ENCODE measurements around the gene TPX2.

Gene TPX2

GRCh38 chr20:31758521-31758920 lies 19.4 kb downstream of the TPX2 start:
- WGBS = 91% methylated on average over 4 of the region's 4 CpGs

GRCh38 chr20:31758991-31759390 lies 19.9 kb downstream of the TPX2 start:
- no peak overlapping the region for H3K27ac ChIP-seq (ENCODE audit: low read depth, low read length)
- no peaks in the 10 kb centered on the region for H3K9me3 ChIP-seq (ENCODE audit: insufficient read depth, low read depth, low read length)
- no peak overlapping the region for H3K4me3 ChIP-seq (ENCODE audit: low read length)
- no peaks in the 10 kb centered on the region for H3K4me1 ChIP-seq (ENCODE audit: insufficient read depth, low read length)
- H3K27me3 ChIP-seq (ENCODE audit: insufficient read depth, low read length) = no peaks in the 10 kb centered on the region
- no peak overlapping the region for H3K9ac ChIP-seq (ENCODE audit: low read depth, low read length)
- peaks cover 65% of the 10 kb centered on the region for H3K36me3 ChIP-seq (ENCODE audit: insufficient read depth, low read length)

More at GRCh38 chr20:31758521-31758920, 19.4 kb downstream of the TPX2 start:
- Histone ChIP-seq H3K9ac (ENCODE audit: low read depth, low read length) (no peak overlapping the region), H3K36me3 (ENCODE audit: insufficient read depth, low read length) (peaks cover 62% of the 10 kb centered on the region), H3K4me3 (ENCODE audit: low read length) (no peak overlapping the region), H3K27ac (ENCODE audit: low read depth, low read length) (no peak overlapping the region), H3K4me1 (ENCODE audit: insufficient read depth, low read length) (no peaks in the 10 kb centered on the region), H3K27me3 (ENCODE audit: insufficient read depth, low read length) (no peaks in the 10 kb centered on the region), H3K9me3 (ENCODE audit: insufficient read depth, low read depth, low read length) (no peaks in the 10 kb centered on the region)

GRCh38 chr20:31759836-31760518 lies 20.9 kb downstream of the TPX2 start:
- H3K4me3 ChIP-seq (ENCODE audit: low read length) = no peak overlapping the region
- H3K9ac ChIP-seq (ENCODE audit: low read depth, low read length) = no peak overlapping the region
- no peak overlapping the region for H3K27ac ChIP-seq (ENCODE audit: low read depth, low read length)
- H3K36me3 ChIP-seq (ENCODE audit: insufficient read depth, low read length) = peaks cover 70% of the 10 kb centered on the region
- no peaks in the 10 kb centered on the region for H3K9me3 ChIP-seq (ENCODE audit: insufficient read depth, low read depth, low read length)
- H3K4me1 ChIP-seq (ENCODE audit: insufficient read depth, low read length) = no peaks in the 10 kb centered on the region
- WGBS = 89% methylated on average over 2 of the region's 2 CpGs
- no peaks in the 10 kb centered on the region for H3K27me3 ChIP-seq (ENCODE audit: insufficient read depth, low read length)

GRCh38 chr20:31760519-31761240 lies 21.6 kb downstream of the TPX2 start:
- Histone ChIP-seq H3K4me3 (ENCODE audit: low read length) (no peak overlapping the region), H3K36me3 (ENCODE audit: insufficient read depth, low read length) (peaks cover 77% of the 10 kb centered on the region), H3K27me3 (ENCODE audit: insufficient read depth, low read length) (no peaks in the 10 kb centered on the region), H3K9ac (ENCODE audit: low read depth, low read length) (no peak overlapping the region), H3K27ac (ENCODE audit: low read depth, low read length) (no peak overlapping the region), H3K9me3 (ENCODE audit: insufficient read depth, low read depth, low read length) (no peaks in the 10 kb centered on the region), H3K4me1 (ENCODE audit: insufficient read depth, low read length) (no peaks in the 10 kb centered on the region)
- WGBS = 96% methylated on average over 6 of the region's 6 CpGs

GRCh38 chr20:31764641-31765305 lies 25.7 kb downstream of the TPX2 start:
- Histone ChIP-seq H3K9me3 (ENCODE audit: insufficient read depth, low read depth, low read length) (no peaks in the 10 kb centered on the region), H3K9ac (ENCODE audit: low read depth, low read length) (no peak overlapping the region), H3K4me3 (ENCODE audit: low read length) (no peak overlapping the region), H3K36me3 (ENCODE audit: insufficient read depth, low read length) (peaks cover 80% of the 10 kb centered on the region), H3K27me3 (ENCODE audit: insufficient read depth, low read length) (no peaks in the 10 kb centered on the region), H3K4me1 (ENCODE audit: insufficient read depth, low read length) (no peaks in the 10 kb centered on the region), H3K27ac (ENCODE audit: low read depth, low read length) (no peak overlapping the region)
- 89% methylated on average over 2 of the region's 2 CpGs for WGBS

- H3K9ac ChIP-seq (ENCODE audit: low read depth, low read length) = no peak overlapping the region
- no peaks in the 10 kb centered on the region for H3K4me1 ChIP-seq (ENCODE audit: insufficient read depth, low read length)
- 89% methylated on average over 3 of the region's 3 CpGs for WGBS
- H3K4me3 ChIP-seq (ENCODE audit: low read length) = no peak overlapping the region
- no peaks in the 10 kb centered on the region for H3K9me3 ChIP-seq (ENCODE audit: insufficient read depth, low read depth, low read length)
- no peak overlapping the region for H3K27ac ChIP-seq (ENCODE audit: low read depth, low read length)
- H3K27me3 ChIP-seq (ENCODE audit: insufficient read depth, low read length) = no peaks in the 10 kb centered on the region
- H3K36me3 ChIP-seq (ENCODE audit: insufficient read depth, low read length) = peaks cover 83% of the 10 kb centered on the region
These were observed 28.7 kb downstream of the TPX2 start for GRCh38 chr20:31767805-31768204.

- H3K36me3 ChIP-seq (ENCODE audit: insufficient read depth, low read length) = peaks cover 91% of the 10 kb centered on the region
- no peak overlapping the region for H3K9ac ChIP-seq (ENCODE audit: low read depth, low read length)
- no peaks in the 10 kb centered on the region for H3K4me1 ChIP-seq (ENCODE audit: insufficient read depth, low read length)
- H3K4me3 ChIP-seq (ENCODE audit: low read length) = no peak overlapping the region
- 97% methylated on average over 5 of the region's 5 CpGs for WGBS
- H3K9me3 ChIP-seq (ENCODE audit: insufficient read depth, low read depth, low read length) = no peaks in the 10 kb centered on the region
- no peak overlapping the region for H3K27ac ChIP-seq (ENCODE audit: low read depth, low read length)
- no peaks in the 10 kb centered on the region for H3K27me3 ChIP-seq (ENCODE audit: insufficient read depth, low read length)
These were observed 30.6 kb downstream of the TPX2 start for GRCh38 chr20:31769681-31770080.

GRCh38 chr20:31770243-31770642 lies 31.2 kb downstream of the TPX2 start:
- H3K4me3 ChIP-seq (ENCODE audit: low read length) = no peak overlapping the region
- no peak overlapping the region for H3K9ac ChIP-seq (ENCODE audit: low read depth, low read length)
- H3K27ac ChIP-seq (ENCODE audit: low read depth, low read length) = no peak overlapping the region
- peaks cover 89% of the 10 kb centered on the region for H3K36me3 ChIP-seq (ENCODE audit: insufficient read depth, low read length)
- 91% methylated on average over 1 of the region's 1 CpG for WGBS
- H3K27me3 ChIP-seq (ENCODE audit: insufficient read depth, low read length) = no peaks in the 10 kb centered on the region
- no peaks in the 10 kb centered on the region for H3K4me1 ChIP-seq (ENCODE audit: insufficient read depth, low read length)
- no peaks in the 10 kb centered on the region for H3K9me3 ChIP-seq (ENCODE audit: insufficient read depth, low read depth, low read length)

GRCh38 chr20:31774408-31774807 lies 35.3 kb downstream of the TPX2 start:
- H3K36me3 ChIP-seq (ENCODE audit: insufficient read depth, low read length) = peaks cover 94% of the 10 kb centered on the region

GRCh38 chr20:31780839-31781238 lies 41.7 kb downstream of the TPX2 start:
- peaks cover 11% of the 10 kb centered on the region; the same call in 1 of the 2 replicates for H3K4me1 ChIP-seq (ENCODE audit: insufficient read depth, low read length)
- no peak overlapping the region for H3K27ac ChIP-seq (ENCODE audit: low read depth, low read length)
- no peak overlapping the region for H3K9ac ChIP-seq (ENCODE audit: low read depth, low read length)
- no peaks in the 10 kb centered on the region for H3K27me3 ChIP-seq (ENCODE audit: insufficient read depth, low read length)
- no peaks in the 10 kb centered on the region for H3K9me3 ChIP-seq (ENCODE audit: insufficient read depth, low read depth, low read length)
- H3K36me3 ChIP-seq (ENCODE audit: insufficient read depth, low read length) = peaks cover 96% of the 10 kb centered on the region
- 100% methylated on average over 2 of the region's 2 CpGs for WGBS
- no peak overlapping the region for H3K4me3 ChIP-seq (ENCODE audit: low read length)

More at GRCh38 chr20:31774408-31774807, 35.3 kb downstream of the TPX2 start:
- Histone ChIP-seq H3K4me1 (ENCODE audit: insufficient read depth, low read length) (no peaks in the 10 kb centered on the region), H3K27ac (ENCODE audit: low read depth, low read length) (no peak overlapping the region), H3K9ac (ENCODE audit: low read depth, low read length) (no peak overlapping the region), H3K9me3 (ENCODE audit: insufficient read depth, low read depth, low read length) (no peaks in the 10 kb centered on the region), H3K27me3 (ENCODE audit: insufficient read depth, low read length) (no peaks in the 10 kb centered on the region), H3K4me3 (ENCODE audit: low read length) (no peak overlapping the region)
- WGBS = 94% methylated on average over 1 of the region's 1 CpG

- no peaks in the 10 kb centered on the region for H3K27me3 ChIP-seq (ENCODE audit: insufficient read depth, low read length)
- no peak overlapping the region for H3K27ac ChIP-seq (ENCODE audit: low read depth, low read length)
- H3K36me3 ChIP-seq (ENCODE audit: insufficient read depth, low read length) = peaks cover 98% of the 10 kb centered on the region
These were observed 42.9 kb downstream of the TPX2 start for GRCh38 chr20:31781945-31782344.

More at GRCh38 chr20:31781945-31782344, 42.9 kb downstream of the TPX2 start:
- Histone ChIP-seq H3K9me3 (ENCODE audit: insufficient read depth, low read depth, low read length) (no peaks in the 10 kb centered on the region), H3K4me3 (ENCODE audit: low read length) (no peak overlapping the region), H3K9ac (ENCODE audit: low read depth, low read length) (no peak overlapping the region), H3K4me1 (ENCODE audit: insufficient read depth, low read length) (peaks cover 11% of the 10 kb centered on the region; the same call in 1 of the 2 replicates)
- 96% methylated on average over 4 of the region's 4 CpGs for WGBS
